ENCODE data around the gene JCHAIN. TPM values are rescaled to one million over a fixed set of nuclear protein-coding genes. Genes with fewer than 3 reads are reported as not detected.

Gene JCHAIN
- polyA plus RNA-seq, 1 donor (not counting 4 experiments of a cell fraction or from before 2014, with no cell fraction given), result not detected

GRCh38 chr4:70640192-70640591 lies 26.1 kb downstream of the JCHAIN start:
- H3K4me3 ChIP-seq (ENCODE audit: control insufficient read depth in 2 of 3, extremely low read depth in 1 of 3, insufficient read depth in 2 of 3, low read depth in 1 of 3, low read length in 3 of 3), result no peak overlapping the region
- no peak for TF ChIP-seq CTCF (optimal IDR thresholded peaks at IDR 0.05 in 1 of 3, IDR thresholded peaks at IDR 0.05 in 1 of 3, conservative IDR thresholded peaks at IDR 0.05 in 1 of 3; ENCODE audit: extremely low read depth in 1 of 3, insufficient read depth in 2 of 3, low read length in 3 of 3)
- TF ChIP-seq EZH2 (IDR thresholded peaks at IDR 0.05; ENCODE audit: low read length), result no peak
- no peak overlapping the region for H3K27ac ChIP-seq (ENCODE audit: control insufficient read depth, insufficient read depth, low read length)
- dilution Hi-C loops (cut with MboI; ENCODE audit: extremely low pct_ligation_motif_present, low sequenced_read_pairs), result no loop called here
- no peaks in the 10 kb centered on the region for H3K9me3 ChIP-seq (ENCODE audit: control insufficient read depth, low read depth, low read length)
- no peaks in the 10 kb centered on the region for H4K20me1 ChIP-seq (ENCODE audit: control insufficient read depth, extremely low read depth, insufficient read depth, low read length)
- no peaks in the 10 kb centered on the region for H3K27me3 ChIP-seq (ENCODE audit: control insufficient read depth, extremely low read depth, insufficient read depth, low read length)
- no peaks in the 10 kb centered on the region for H3K4me1 ChIP-seq (ENCODE audit: control insufficient read depth, extremely low read depth, insufficient read depth, low read length)
- H3K9me1 ChIP-seq (ENCODE audit: control insufficient read depth, extremely low read depth, insufficient read depth, low read length), result no peaks in the 10 kb centered on the region
- no peak overlapping the region for H3K9ac ChIP-seq (ENCODE audit: control insufficient read depth, extremely low read depth, insufficient read depth, low read length)
- H2AFZ ChIP-seq (ENCODE audit: control insufficient read depth, low read length), result no peak overlapping the region
- DNase-seq (ENCODE audit: low read depth, low spot score), result no peak
- H3K79me2 ChIP-seq (ENCODE audit: control insufficient read depth, insufficient read depth, low read length), result no peaks in the 10 kb centered on the region
- H3K4me2 ChIP-seq (ENCODE audit: control insufficient read depth, extremely low read depth, insufficient read depth, low read depth, low read length), result no peak overlapping the region
- FAIRE-seq, result no peak
- H3K36me3 ChIP-seq (ENCODE audit: control insufficient read depth in 2 of 2, extremely low read depth in 1 of 2, insufficient read depth in 2 of 2, low read length in 2 of 2), result no peaks in the 10 kb centered on the region

DNA sequence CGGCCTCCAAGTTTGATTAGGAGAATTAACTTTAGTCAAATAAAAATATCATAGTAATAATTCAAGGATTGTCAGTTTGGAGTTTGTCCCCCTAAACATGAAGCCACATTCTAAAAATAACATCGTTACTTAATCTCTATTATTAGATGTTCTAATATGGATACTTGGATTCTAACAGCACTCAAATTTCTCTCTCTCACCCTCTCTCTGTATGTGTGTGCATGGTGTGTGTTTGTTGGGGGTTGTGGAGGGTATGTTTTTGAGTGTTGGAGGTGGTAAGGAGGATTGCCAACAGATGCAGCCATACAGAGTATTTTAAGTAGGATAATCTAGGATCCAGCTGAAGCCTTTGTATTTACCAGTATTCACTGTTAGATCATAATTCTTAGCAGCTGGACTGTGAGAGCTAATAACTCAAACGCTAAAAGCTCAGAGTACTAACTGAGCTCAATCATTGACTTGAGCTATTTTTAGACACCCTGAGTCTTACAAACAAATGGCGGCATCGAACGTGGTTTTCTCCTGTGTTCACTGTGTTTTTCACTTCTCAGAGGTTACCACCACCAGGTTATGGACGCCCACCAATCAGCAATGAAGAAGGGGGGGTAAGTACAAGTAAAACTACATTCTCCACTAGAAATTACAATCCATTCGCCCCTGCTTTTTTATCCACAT lies 28.9 kb downstream of the JCHAIN start:
- no peak overlapping the region for H2AFZ ChIP-seq (ENCODE audit: control insufficient read depth, low read length)
- H3K4me1 ChIP-seq (ENCODE audit: control insufficient read depth, extremely low read depth, insufficient read depth, low read length), result peaks cover 2% of the 10 kb centered on the region
- no peak overlapping the region for H3K4me2 ChIP-seq (ENCODE audit: control insufficient read depth, extremely low read depth, insufficient read depth, low read depth, low read length)
- H3K9me1 ChIP-seq (ENCODE audit: control insufficient read depth, extremely low read depth, insufficient read depth, low read length), result no peaks in the 10 kb centered on the region
- H3K27ac ChIP-seq (ENCODE audit: control insufficient read depth, insufficient read depth, low read length), result no peak overlapping the region
- no peak for FAIRE-seq
- no peak overlapping the region for H3K4me3 ChIP-seq (ENCODE audit: control insufficient read depth in 2 of 3, extremely low read depth in 1 of 3, insufficient read depth in 2 of 3, low read depth in 1 of 3, low read length in 3 of 3)
- H3K79me2 ChIP-seq (ENCODE audit: control insufficient read depth, insufficient read depth, low read length), result no peaks in the 10 kb centered on the region
- no peak overlapping the region for H3K9ac ChIP-seq (ENCODE audit: control insufficient read depth, extremely low read depth, insufficient read depth, low read length)
- H3K9me3 ChIP-seq (ENCODE audit: control insufficient read depth, low read depth, low read length), result no peaks in the 10 kb centered on the region
- no peak for DNase-seq (ENCODE audit: low read depth, low spot score)
- no peaks in the 10 kb centered on the region for H4K20me1 ChIP-seq (ENCODE audit: control insufficient read depth, extremely low read depth, insufficient read depth, low read length)
- H3K27me3 ChIP-seq (ENCODE audit: control insufficient read depth, extremely low read depth, insufficient read depth, low read length), result no peaks in the 10 kb centered on the region
- dilution Hi-C loops (cut with MboI; ENCODE audit: extremely low pct_ligation_motif_present, low sequenced_read_pairs), result no loop called here
- TF ChIP-seq CTCF (optimal IDR thresholded peaks at IDR 0.05 in 1 of 3, IDR thresholded peaks at IDR 0.05 in 1 of 3, conservative IDR thresholded peaks at IDR 0.05 in 1 of 3; ENCODE audit: extremely low read depth in 1 of 3, insufficient read depth in 2 of 3, low read length in 3 of 3) (no peak), EZH2 (IDR thresholded peaks at IDR 0.05; ENCODE audit: low read length) (no peak)
- H3K36me3 ChIP-seq (ENCODE audit: control insufficient read depth in 2 of 2, extremely low read depth in 1 of 2, insufficient read depth in 2 of 2, low read length in 2 of 2), result no peaks in the 10 kb centered on the region

All from keratinocyte (primary cell).